GM19351 (cell line): ENCODE results near the gene CHTF8.

Source experiments
- ATAC-seq: cut with Tn5 transposase; IDR thresholded peaks from one replicate; pipeline ENCODE4 v1.9.1; 2021; ENCODE audit warnings: mild to moderate bottlenecking, moderate library complexity; ENCODE audit not compliant: unreplicated experiment

Gene CHTF8

GRCh38 chr16:69088684-69089083 lies 43.7 kb downstream of the CHTF8 start:
- no peak for ATAC-seq

DNA sequence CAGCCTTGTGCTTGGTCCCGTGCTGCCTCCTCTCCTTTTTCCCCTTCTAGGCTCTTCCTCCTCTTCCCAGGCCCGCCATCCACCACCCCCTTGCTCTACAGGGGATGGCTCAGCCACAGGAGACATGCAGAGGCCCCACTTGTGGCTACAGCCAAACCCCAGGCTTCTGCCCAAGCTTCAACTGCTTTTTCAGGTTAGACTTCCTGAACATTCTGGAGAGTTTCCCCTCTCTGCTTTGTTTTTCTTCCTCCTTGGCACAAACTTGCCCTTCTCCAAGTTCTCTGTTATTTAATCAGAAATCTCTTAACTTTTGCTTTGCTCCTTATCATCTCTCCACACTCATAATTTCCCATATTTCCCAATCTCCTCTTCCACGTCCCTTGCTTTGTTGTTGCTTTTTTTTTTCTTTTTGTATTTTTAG lies 45.2 kb downstream of the CHTF8 start:
- ATAC-seq, result no peak

- ATAC-seq, result no peak
Observed at GRCh38 chr16:69085032-69085695, 47.2 kb downstream of the CHTF8 start.

GRCh38 chr16:69084289-69084688 lies 48.1 kb downstream of the CHTF8 start:
- no peak for ATAC-seq

DNA sequence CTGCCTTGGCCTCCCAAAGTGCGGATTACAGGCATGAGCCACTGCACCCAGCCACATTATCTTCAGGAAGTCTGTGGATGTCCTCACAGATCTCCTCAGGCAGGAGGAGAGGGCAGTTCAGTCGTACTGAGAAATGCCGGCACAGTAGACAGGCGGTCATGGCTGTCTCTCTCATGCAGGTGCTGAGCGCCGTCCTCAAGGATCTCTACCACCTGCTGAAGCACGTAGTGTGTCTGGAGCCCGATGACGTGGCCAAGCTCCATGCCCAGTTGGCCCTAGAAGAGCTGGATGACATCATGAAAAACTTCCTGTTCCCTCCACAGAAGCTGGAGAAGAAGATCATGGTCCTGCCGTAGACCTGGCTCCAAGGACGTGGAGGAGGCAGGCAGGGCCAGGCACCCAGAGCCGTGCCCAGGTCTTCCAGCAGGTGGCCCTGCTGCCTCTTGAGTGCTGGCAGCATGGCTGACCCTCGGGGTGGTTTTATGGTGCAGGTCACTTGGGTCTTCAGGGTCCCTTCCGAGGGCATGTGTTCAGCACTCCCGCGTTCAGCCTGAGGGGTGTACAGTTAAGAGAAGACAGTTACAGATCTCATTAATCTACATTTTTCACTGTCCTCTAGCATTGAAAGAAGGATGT lies 49.0 kb downstream of the CHTF8 start:
- ATAC-seq, result no peak

GRCh38 chr16:69079697-69080096 lies 52.7 kb downstream of the CHTF8 start:
- no peak for ATAC-seq

- ATAC-seq, result no peak
Observed at GRCh38 chr16:69078073-69078472, 54.3 kb downstream of the CHTF8 start.

DNA sequence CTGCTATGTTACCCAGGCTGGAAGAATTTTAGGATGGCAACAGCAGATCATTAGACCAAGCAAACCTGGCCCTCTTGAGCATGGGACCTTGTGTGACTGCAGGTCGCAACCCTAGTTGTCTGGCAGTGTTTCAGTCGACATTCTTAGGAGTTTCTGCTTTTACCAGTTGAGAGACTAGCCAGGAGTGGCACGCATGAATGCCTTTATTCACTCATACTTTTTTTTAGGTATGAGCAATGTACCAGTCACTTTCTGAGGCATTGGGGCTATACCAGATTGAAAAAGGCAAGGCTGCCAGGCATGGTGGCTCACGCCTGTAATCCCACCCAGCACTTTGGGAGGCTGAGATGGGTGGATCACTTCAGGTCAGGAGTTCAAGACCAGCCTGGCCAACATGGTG lies 55.1 kb downstream of the CHTF8 start:
- no peak for ATAC-seq

- no peak for ATAC-seq
Observed at GRCh38 chr16:69073181-69073702, 59.1 kb downstream of the CHTF8 start.

DNA sequence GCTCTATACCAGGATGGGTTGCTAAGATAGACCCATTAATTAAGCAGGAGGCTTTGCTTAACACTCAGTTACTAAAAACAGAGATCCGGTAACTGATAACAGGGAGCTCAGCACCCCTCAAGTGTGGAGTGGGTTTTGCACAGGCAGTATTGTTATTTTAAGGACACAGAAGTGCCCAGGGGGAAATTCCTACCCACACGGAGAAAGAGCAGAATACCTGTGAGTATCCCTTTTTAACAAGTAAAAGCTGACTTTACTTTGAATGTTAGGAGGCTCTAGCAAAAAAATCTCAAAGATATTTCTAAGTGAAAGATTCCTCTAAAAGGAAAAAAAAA lies 59.8 kb downstream of the CHTF8 start:
- no peak for ATAC-seq

GRCh38 chr16:69071036-69071435 lies 61.4 kb downstream of the CHTF8 start:
- no peak for ATAC-seq

GRCh38 chr16:69069504-69069903 lies 62.9 kb downstream of the CHTF8 start:
- no peak for ATAC-seq
